ENCODE results near the gene CMSS1.

CMSS1 gene

DNA sequence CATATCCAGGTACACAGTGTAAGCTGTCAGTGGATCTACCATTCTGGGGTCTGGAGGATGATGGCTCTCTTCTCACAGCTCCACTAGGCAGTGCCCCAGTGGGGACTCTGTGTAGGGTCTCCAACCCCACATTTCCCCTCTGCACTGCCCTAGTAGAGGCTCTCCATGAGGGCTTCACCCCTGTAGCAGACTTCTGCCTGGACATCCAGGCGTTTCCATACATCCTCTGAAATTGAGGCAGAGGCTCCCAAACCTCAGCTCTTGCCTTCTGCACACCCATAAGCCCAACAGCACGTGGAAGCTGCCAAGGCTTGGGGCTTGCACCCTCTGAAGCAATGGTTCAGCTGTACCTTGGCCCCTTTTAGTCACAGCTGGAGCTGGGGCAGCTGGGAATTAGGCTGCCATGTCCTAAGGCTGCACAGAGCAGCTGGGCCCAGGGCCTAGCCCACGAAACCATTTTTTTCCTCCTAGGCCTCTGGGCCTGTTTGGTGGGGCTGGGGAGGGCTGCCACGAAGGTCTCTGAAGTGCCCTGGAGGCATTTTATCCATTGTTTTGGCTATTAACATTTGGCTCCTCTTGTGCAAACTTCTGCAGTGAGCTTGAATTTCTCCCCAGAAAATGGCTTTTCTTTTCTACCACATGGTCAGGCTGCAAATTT lies 362.2 kb downstream of the CMSS1 start:
- Histone ChIP-seq H3K9me3 (ENCODE audit: control insufficient read depth, insufficient read depth, low read depth, low read length) (peaks cover 32% of the 10 kb centered on the region), H3K27ac (ENCODE audit: low read depth, low read length) (no peak overlapping the region), H3K4me1 (ENCODE audit: control insufficient read depth, insufficient read depth, low read length) (peaks cover 4% of the 10 kb centered on the region; the same call in 1 of the 2 replicates), H3K9ac (ENCODE audit: low read length) (no peak overlapping the region), H3K27me3 (ENCODE audit: control insufficient read depth, insufficient read depth, low read length) (no peaks in the 10 kb centered on the region), H3K4me3 (ENCODE audit: low read depth, low read length) (no peak overlapping the region), H3K36me3 (ENCODE audit: control insufficient read depth, insufficient read depth, low read length) (peaks cover 36% of the 10 kb centered on the region)

DNA sequence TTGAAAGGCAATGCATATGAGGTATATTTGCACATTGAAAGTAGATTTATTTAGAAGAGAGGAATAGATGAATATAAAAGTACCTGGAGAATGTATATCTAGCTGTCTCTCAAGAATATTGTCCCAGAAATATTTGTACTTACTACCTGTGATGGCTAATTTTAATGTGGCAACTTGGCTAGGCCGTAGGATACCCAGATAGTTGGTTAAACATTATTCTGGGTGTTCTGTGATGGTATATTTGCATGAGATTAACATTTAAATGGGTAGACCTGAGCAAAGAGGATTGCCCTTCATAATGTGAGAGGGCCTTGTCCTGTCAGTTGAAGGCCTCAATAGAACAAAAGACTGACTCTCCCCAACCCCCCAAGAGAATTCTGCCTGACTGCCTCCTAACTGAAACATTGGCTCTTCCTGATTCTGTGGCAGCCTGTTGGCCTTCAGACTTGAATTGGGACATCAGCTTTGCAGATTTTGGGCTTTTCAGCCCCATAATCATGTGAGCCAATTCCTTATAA lies 366.0 kb downstream of the CMSS1 start:
- no peak overlapping the region for H3K9ac ChIP-seq (ENCODE audit: low read length)
- peaks cover 12% of the 10 kb centered on the region for H3K36me3 ChIP-seq (ENCODE audit: control insufficient read depth, insufficient read depth, low read length)
- no peak overlapping the region for H3K27ac ChIP-seq (ENCODE audit: low read depth, low read length)
- no peak overlapping the region for H3K4me3 ChIP-seq (ENCODE audit: low read depth, low read length)
- H3K27me3 ChIP-seq (ENCODE audit: control insufficient read depth, insufficient read depth, low read length): no peaks in the 10 kb centered on the region
- peaks cover 4% of the 10 kb centered on the region; the same call in 1 of the 2 replicates for H3K4me1 ChIP-seq (ENCODE audit: control insufficient read depth, insufficient read depth, low read length)
- H3K9me3 ChIP-seq (ENCODE audit: control insufficient read depth, insufficient read depth, low read depth, low read length): peaks cover 26% of the 10 kb centered on the region

DNA sequence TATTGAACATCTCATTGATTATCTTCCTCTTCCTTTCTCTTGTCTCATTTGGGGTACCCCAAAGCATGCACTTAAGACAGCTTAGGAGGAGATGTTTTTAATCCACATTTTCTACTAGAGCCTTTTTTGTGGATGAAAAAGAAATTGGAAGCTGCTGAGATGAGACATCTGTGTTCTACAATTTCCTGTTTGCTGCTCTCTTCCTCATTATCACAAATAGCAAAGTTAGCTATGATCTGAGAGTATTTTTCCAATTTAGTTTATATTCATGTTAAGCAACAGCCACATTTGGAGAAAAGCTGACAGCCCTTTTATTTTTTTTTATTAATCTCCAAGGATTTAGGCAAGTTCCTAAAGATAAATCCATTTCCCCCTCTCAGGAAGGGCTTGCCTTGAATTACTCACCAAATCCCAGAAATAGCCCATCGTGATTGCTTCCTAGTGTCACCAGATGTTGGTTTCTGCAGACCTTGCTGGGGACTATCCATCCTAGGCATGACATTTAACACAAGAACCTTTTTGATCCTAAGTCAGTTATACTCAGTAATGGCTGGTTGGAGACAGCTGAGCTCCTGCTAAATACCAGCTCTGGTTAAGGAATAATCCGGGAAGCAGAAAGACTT lies 367.4 kb downstream of the CMSS1 start:
- Histone ChIP-seq H3K27me3 (ENCODE audit: control insufficient read depth, insufficient read depth, low read length) (no peaks in the 10 kb centered on the region), H3K4me3 (ENCODE audit: low read depth, low read length) (no peak overlapping the region), H3K9me3 (ENCODE audit: control insufficient read depth, insufficient read depth, low read depth, low read length) (peaks cover 12% of the 10 kb centered on the region), H3K27ac (ENCODE audit: low read depth, low read length) (no peak overlapping the region), H3K4me1 (ENCODE audit: control insufficient read depth, insufficient read depth, low read length) (peaks cover 4% of the 10 kb centered on the region; the same call in 1 of the 2 replicates), H3K9ac (ENCODE audit: low read length) (no peak overlapping the region), H3K36me3 (ENCODE audit: control insufficient read depth, insufficient read depth, low read length) (no peaks in the 10 kb centered on the region)

DNA sequence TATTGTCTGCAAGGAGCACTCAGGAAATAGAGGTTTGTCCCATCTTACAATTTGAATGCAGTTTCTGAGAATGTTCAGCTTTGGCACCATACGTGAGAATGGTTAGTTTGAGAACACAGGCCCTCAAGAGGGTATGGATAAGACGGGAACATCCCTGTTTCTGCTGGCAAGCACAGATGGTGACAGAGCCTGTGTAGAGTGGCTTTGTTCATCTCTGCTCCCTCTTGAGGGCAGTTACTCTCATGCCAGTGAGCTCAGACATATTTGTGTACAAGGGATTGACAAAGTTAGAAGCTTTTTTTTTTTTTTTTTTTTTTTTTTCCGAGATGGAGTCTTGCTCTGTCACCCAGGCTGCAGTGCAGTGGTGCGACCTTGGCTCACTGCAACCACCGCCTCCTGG lies 368.2 kb downstream of the CMSS1 start:
- Histone ChIP-seq H3K4me1 (ENCODE audit: control insufficient read depth, insufficient read depth, low read length) (peaks cover 4% of the 10 kb centered on the region; the same call in 1 of the 2 replicates), H3K9ac (ENCODE audit: low read length) (no peak overlapping the region), H3K27me3 (ENCODE audit: control insufficient read depth, insufficient read depth, low read length) (no peaks in the 10 kb centered on the region), H3K9me3 (ENCODE audit: control insufficient read depth, insufficient read depth, low read depth, low read length) (peaks cover 4% of the 10 kb centered on the region; the same call in 1 of the 2 replicates), H3K4me3 (ENCODE audit: low read depth, low read length) (no peak overlapping the region), H3K36me3 (ENCODE audit: control insufficient read depth, insufficient read depth, low read length) (no peaks in the 10 kb centered on the region), H3K27ac (ENCODE audit: low read depth, low read length) (no peak overlapping the region)

DNA sequence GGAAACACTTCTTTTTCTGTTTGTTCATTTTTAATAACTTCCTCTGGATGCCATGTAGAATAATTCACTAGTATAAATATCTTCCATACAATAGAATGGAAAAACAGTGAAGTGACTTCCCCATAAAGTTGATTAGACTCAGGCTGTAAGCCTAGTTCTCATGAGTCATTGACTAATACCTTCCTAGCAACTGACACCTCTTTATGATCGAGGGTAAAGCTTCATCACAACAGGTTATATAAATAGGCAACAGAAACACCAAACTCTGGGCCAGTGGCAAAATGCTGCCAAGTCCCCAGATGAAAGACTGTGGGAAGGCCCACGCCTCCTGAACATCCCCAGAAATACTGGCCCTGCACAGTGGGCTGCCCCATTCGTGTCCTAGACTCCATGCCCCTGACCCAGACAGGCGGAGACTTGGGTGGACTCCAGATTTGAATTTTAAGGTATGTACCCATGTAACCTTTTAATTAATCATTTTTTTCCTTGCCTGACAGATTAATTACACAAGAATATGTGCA lies 371.8 kb downstream of the CMSS1 start:
- no peaks in the 10 kb centered on the region for H3K36me3 ChIP-seq (ENCODE audit: control insufficient read depth, insufficient read depth, low read length)
- no peaks in the 10 kb centered on the region for H3K27me3 ChIP-seq (ENCODE audit: control insufficient read depth, insufficient read depth, low read length)
- no peaks in the 10 kb centered on the region; the same call in 1 of the 2 replicates for H3K4me1 ChIP-seq (ENCODE audit: control insufficient read depth, insufficient read depth, low read length)
- no peaks in the 10 kb centered on the region for H3K9me3 ChIP-seq (ENCODE audit: control insufficient read depth, insufficient read depth, low read depth, low read length)
- no peak overlapping the region for H3K9ac ChIP-seq (ENCODE audit: low read length)
- no peak overlapping the region for H3K4me3 ChIP-seq (ENCODE audit: low read depth, low read length)
- no peak overlapping the region for H3K27ac ChIP-seq (ENCODE audit: low read depth, low read length)

DNA sequence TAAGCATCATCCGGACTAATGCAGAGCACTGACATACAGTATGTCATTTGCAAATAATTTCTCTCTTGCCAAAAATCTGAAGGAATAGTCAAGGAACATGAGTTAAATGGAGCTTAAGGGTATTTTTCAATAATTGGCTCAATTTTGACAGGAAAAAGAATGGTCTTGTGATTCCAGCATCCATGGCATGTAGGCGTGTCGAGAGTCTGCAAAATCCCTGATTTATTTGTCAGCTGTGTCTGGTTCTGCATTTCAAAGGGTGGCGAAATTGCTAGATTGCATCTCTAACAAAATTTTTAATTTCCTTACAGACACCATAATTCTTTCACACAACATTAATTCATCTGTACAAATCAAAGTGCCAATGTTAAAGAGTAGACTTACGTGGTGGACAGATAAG lies 377.7 kb downstream of the CMSS1 start:
- no peaks in the 10 kb centered on the region for H3K27me3 ChIP-seq (ENCODE audit: control insufficient read depth, insufficient read depth, low read length)
- H3K4me1 ChIP-seq (ENCODE audit: control insufficient read depth, insufficient read depth, low read length): peaks cover 3% of the 10 kb centered on the region; the same call in 1 of the 2 replicates
- no peaks in the 10 kb centered on the region for H3K9me3 ChIP-seq (ENCODE audit: control insufficient read depth, insufficient read depth, low read depth, low read length)
- H3K36me3 ChIP-seq (ENCODE audit: control insufficient read depth, insufficient read depth, low read length): no peaks in the 10 kb centered on the region
- no peak overlapping the region for H3K9ac ChIP-seq (ENCODE audit: low read length)
- no peak overlapping the region for H3K27ac ChIP-seq (ENCODE audit: low read depth, low read length)
- no peak overlapping the region for H3K4me3 ChIP-seq (ENCODE audit: low read depth, low read length)

DNA sequence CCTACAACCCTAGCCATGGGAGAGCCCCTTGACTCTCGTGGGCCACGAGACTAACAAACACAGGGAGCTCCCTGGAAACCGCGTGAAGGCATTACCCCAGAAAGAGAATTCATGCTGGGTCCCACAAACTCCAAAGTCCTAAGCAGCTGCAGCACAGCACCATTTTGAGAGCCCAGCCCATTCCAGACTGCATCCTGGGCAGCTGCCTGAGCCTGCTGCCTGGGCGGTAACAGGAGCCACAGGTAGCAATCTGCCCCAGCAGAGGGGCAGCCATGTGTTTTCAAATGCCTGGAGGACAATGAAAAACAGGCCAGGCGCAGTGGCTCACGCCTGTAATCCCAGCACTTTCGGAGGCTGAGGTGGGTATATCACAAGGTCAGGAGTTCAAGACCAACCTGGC lies 380.2 kb downstream of the CMSS1 start:
- H3K4me3 ChIP-seq (ENCODE audit: low read depth, low read length): no peak overlapping the region
- H3K27ac ChIP-seq (ENCODE audit: low read depth, low read length): no peak overlapping the region
- H3K36me3 ChIP-seq (ENCODE audit: control insufficient read depth, insufficient read depth, low read length): no peaks in the 10 kb centered on the region
- no peak overlapping the region for H3K9ac ChIP-seq (ENCODE audit: low read length)
- no peaks in the 10 kb centered on the region for H3K9me3 ChIP-seq (ENCODE audit: control insufficient read depth, insufficient read depth, low read depth, low read length)
- H3K27me3 ChIP-seq (ENCODE audit: control insufficient read depth, insufficient read depth, low read length): no peaks in the 10 kb centered on the region
- H3K4me1 ChIP-seq (ENCODE audit: control insufficient read depth, insufficient read depth, low read length): peaks cover 3% of the 10 kb centered on the region; the same call in 1 of the 2 replicates

DNA sequence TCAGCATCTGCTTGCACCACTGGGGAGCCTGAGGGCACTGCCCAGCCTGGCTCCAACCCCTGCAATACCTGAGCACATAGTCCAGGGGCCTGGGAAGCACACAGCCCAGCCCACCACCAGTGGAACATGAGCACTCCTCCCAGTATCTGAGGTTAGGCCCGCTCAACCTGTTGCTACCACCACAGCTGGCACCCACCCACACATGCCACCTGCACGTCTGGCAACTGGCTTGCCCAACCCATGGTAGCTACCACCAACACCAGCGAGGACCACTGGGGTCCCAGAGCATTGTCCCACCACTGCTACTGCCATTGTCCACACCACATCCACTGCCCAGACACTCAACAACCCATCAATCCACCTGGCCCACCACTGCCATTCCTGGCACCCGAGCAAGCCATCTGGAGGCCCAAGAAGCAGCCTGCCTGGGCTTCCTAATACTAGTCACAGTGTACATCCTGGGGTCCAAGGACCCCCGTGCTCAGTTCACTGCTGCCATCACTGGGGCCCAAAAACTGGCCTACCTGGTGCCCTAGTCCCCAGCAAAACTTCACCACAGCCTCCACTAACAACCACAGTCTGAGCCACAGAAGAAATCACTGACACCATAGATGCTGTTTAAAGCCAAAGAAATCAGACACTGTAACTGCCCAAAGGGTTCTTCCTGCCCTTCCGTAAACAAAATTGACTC lies 381.1 kb downstream of the CMSS1 start:
- Histone ChIP-seq H3K27ac (ENCODE audit: low read depth, low read length) (no peak overlapping the region), H3K9me3 (ENCODE audit: control insufficient read depth, insufficient read depth, low read depth, low read length) (no peaks in the 10 kb centered on the region), H3K9ac (ENCODE audit: low read length) (no peak overlapping the region), H3K36me3 (ENCODE audit: control insufficient read depth, insufficient read depth, low read length) (no peaks in the 10 kb centered on the region), H3K27me3 (ENCODE audit: control insufficient read depth, insufficient read depth, low read length) (no peaks in the 10 kb centered on the region), H3K4me3 (ENCODE audit: low read depth, low read length) (no peak overlapping the region), H3K4me1 (ENCODE audit: control insufficient read depth, insufficient read depth, low read length) (peaks cover 3% of the 10 kb centered on the region; the same call in 1 of the 2 replicates)

DNA sequence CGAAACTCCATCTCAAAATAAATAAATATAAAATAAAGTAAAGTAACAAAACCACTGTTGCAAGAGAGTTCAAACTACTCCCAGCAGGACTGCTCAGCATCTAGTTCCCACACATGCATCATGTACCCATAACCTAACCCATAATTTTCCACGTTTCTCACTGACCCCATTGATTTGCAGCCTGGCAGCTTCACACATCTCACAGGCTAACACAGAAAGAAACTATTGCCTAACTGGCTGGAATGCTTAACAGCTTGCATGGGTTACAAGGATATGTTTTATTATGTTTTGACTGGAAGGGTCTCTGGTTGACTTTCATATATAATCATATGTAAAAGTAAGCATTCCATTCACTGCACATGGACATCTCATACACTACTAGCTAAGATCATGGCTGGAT lies 387.5 kb downstream of the CMSS1 start:
- H3K4me1 ChIP-seq (ENCODE audit: control insufficient read depth, insufficient read depth, low read length): peaks cover 7% of the 10 kb centered on the region
- no peak overlapping the region for H3K4me3 ChIP-seq (ENCODE audit: low read depth, low read length)
- no peaks in the 10 kb centered on the region for H3K36me3 ChIP-seq (ENCODE audit: control insufficient read depth, insufficient read depth, low read length)
- H3K9ac ChIP-seq (ENCODE audit: low read length): no peak overlapping the region
- no peaks in the 10 kb centered on the region; the same call in 1 of the 2 replicates for H3K9me3 ChIP-seq (ENCODE audit: control insufficient read depth, insufficient read depth, low read depth, low read length)
- no peak overlapping the region for H3K27ac ChIP-seq (ENCODE audit: low read depth, low read length)
- no peaks in the 10 kb centered on the region for H3K27me3 ChIP-seq (ENCODE audit: control insufficient read depth, insufficient read depth, low read length)

DNA sequence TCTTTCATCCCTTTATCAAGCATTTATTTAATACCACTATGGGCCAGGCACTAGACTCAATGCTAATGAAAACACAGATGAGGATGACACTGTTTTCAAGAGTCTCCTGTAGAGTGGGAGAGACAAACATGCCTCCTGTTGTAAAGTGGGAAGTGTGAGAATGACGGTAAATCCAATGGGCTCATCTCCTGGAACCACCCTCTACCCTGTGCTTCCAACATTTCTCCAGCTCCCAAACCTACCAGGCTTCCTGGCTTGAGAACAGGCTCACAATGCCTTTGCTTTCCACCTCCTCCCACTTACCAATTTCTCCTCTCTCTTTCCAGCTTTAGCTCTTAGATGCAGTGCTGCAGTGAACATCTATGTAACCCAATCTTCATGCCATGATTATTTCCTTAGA lies 389.0 kb downstream of the CMSS1 start:
- Histone ChIP-seq H3K9ac (ENCODE audit: low read length) (no peak overlapping the region), H3K36me3 (ENCODE audit: control insufficient read depth, insufficient read depth, low read length) (no peaks in the 10 kb centered on the region), H3K27me3 (ENCODE audit: control insufficient read depth, insufficient read depth, low read length) (no peaks in the 10 kb centered on the region), H3K4me1 (ENCODE audit: control insufficient read depth, insufficient read depth, low read length) (peaks cover 22% of the 10 kb centered on the region), H3K9me3 (ENCODE audit: control insufficient read depth, insufficient read depth, low read depth, low read length) (no peaks in the 10 kb centered on the region; the same call in 1 of the 2 replicates), H3K4me3 (ENCODE audit: low read depth, low read length) (no peak overlapping the region), H3K27ac (ENCODE audit: low read depth, low read length) (no peak overlapping the region)

DNA sequence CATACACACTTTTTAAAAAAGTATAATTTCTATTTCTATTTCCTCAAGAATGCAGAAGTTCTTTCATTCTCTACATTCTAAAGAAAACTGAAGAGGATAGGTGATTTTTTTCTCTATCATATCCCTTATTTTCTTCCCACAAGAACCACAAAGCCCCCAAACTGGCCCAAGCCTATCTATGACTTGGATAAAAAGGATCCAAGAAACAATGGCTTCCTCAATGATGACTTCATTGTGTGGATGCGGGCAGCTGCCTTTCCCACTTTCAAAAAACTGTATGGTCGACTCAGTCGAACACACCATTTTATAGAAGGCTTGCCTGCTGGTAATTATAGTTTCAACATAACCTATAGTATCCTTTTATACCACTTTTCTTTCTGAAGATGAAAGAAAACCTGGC lies 390.2 kb downstream of the CMSS1 start:
- Histone ChIP-seq H3K4me3 (ENCODE audit: low read depth, low read length) (no peak overlapping the region), H3K36me3 (ENCODE audit: control insufficient read depth, insufficient read depth, low read length) (no peaks in the 10 kb centered on the region), H3K9me3 (ENCODE audit: control insufficient read depth, insufficient read depth, low read depth, low read length) (no peaks in the 10 kb centered on the region; the same call in 1 of the 2 replicates), H3K9ac (ENCODE audit: low read length) (no peak overlapping the region), H3K27me3 (ENCODE audit: control insufficient read depth, insufficient read depth, low read length) (no peaks in the 10 kb centered on the region), H3K4me1 (ENCODE audit: control insufficient read depth, insufficient read depth, low read length) (peaks cover 26% of the 10 kb centered on the region), H3K27ac (ENCODE audit: low read depth, low read length) (no peak overlapping the region)

Data from HUES6 (cell line).